ENCODE data around the gene NR3C2. TPM values are rescaled to one million over a fixed set of nuclear protein-coding genes. Genes with fewer than 3 reads are reported as not detected.

The NR3C2 gene
- total and polyA plus RNA-seq, 4 donors = 2.8 to 43.9 (median 11.5) TPM

- TF ChIP-seq, protein P1, sequence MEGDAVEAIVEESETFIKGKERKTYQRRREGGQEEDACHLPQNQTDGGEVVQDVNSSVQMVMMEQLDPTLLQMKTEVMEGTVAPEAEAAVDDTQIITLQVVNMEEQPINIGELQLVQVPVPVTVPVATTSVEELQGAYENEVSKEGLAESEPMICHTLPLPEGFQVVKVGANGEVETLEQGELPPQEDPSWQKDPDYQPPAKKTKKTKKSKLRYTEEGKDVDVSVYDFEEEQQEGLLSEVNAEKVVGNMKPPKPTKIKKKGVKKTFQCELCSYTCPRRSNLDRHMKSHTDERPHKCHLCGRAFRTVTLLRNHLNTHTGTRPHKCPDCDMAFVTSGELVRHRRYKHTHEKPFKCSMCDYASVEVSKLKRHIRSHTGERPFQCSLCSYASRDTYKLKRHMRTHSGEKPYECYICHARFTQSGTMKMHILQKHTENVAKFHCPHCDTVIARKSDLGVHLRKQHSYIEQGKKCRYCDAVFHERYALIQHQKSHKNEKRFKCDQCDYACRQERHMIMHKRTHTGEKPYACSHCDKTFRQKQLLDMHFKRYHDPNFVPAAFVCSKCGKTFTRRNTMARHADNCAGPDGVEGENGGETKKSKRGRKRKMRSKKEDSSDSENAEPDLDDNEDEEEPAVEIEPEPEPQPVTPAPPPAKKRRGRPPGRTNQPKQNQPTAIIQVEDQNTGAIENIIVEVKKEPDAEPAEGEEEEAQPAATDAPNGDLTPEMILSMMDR (IDR thresholded peaks at IDR 0.05; ENCODE audit: control extremely low read depth, extremely low read depth) = no peak
- H3K27me3 ChIP-seq (ENCODE audit: control insufficient read depth in 3 of 3, insufficient read depth in 3 of 3, low read length in 2 of 3) = no peaks in the 10 kb centered on the region
- no peak for ATAC-seq (ENCODE audit: insufficient read depth, low FRiP score)
- no peak overlapping the region for H3K4me3 ChIP-seq
- H3K4me1 ChIP-seq (ENCODE audit: control insufficient read depth in 5 of 5, insufficient read depth in 5 of 5, low read length in 5 of 5) = peaks cover 0 to 3% (median 0%) of the 10 kb centered on the region in 5 donors
- no peaks in the 10 kb centered on the region for H3K36me3 ChIP-seq (ENCODE audit: control insufficient read depth in 4 of 4, insufficient read depth in 4 of 4, low read length in 4 of 4)
- no peaks in the 10 kb centered on the region for H3K9me3 ChIP-seq (ENCODE audit: control insufficient read depth in 4 of 4, insufficient read depth in 3 of 4, low read length in 3 of 4)
- H3K9ac ChIP-seq (ENCODE audit: insufficient read depth in 1 of 2, low read length in 2 of 2) = no peak overlapping the region
- no peak for DNase-seq
- WGBS, 2 donors = 95 to 97% methylated on average over 5 of the region's 5 CpGs
- no peak overlapping the region for H3K27ac ChIP-seq (ENCODE audit: low read depth in 1 of 2, low read length in 1 of 2)
Observed at GRCh38 chr4:148173397-148174017, 268.7 kb downstream of the NR3C2 start.

DNA sequence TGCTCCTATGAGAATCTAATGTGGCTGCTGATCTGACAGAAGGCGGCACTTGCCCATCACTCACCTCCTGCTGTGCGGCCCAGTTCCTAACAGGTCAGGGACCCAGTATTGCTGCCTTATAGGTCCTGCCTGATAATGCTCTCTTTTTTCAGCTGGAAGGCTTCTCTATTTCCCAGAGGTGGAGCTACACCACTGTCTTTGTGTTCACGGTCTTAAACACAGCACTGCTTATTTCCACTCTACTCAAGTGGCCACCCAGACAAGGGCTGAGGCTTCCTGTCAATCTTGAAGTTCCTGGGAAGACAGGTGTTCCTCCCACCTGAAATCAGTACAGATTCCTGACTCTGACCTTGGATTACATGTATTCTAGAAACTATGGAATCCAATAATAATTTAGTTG is 270.6 kb downstream of the NR3C2 start:
- Histone ChIP-seq H3K36me3 (ENCODE audit: control insufficient read depth in 4 of 4, insufficient read depth in 4 of 4, low read length in 4 of 4) (no peaks in the 10 kb centered on the region), H3K4me3 (no peak overlapping the region), H3K27me3 (ENCODE audit: control insufficient read depth in 3 of 3, insufficient read depth in 3 of 3, low read length in 2 of 3) (no peaks in the 10 kb centered on the region), H3K27ac (ENCODE audit: low read depth in 1 of 2, low read length in 1 of 2) (no peak overlapping the region), H3K9ac (ENCODE audit: insufficient read depth in 1 of 2, low read length in 2 of 2) (no peak overlapping the region), H3K9me3 (ENCODE audit: control insufficient read depth in 4 of 4, insufficient read depth in 3 of 4, low read length in 3 of 4) (no peaks in the 10 kb centered on the region), H3K4me1 (ENCODE audit: control insufficient read depth in 5 of 5, insufficient read depth in 5 of 5, low read length in 5 of 5) (peaks cover 0 to 3% (median 0%) of the 10 kb centered on the region in 5 donors)
- DNase-seq = no peak
- TF ChIP-seq, protein P1 (IDR thresholded peaks at IDR 0.05; ENCODE audit: control extremely low read depth, extremely low read depth) = no peak
- no peak for ATAC-seq (ENCODE audit: insufficient read depth, low FRiP score)
- 88 to 90% methylated on average over 3 of the region's 3 CpGs for WGBS, 2 donors

GRCh38 chr4:148170408-148171365 is 271.5 kb downstream of the NR3C2 start:
- Histone ChIP-seq H3K36me3 (ENCODE audit: control insufficient read depth in 4 of 4, insufficient read depth in 4 of 4, low read length in 4 of 4) (no peaks in the 10 kb centered on the region), H3K27ac (ENCODE audit: low read depth in 1 of 2, low read length in 1 of 2) (no peak overlapping the region), H3K9me3 (ENCODE audit: control insufficient read depth in 4 of 4, insufficient read depth in 3 of 4, low read length in 3 of 4) (no peaks in the 10 kb centered on the region), H3K4me1 (ENCODE audit: control insufficient read depth in 5 of 5, insufficient read depth in 5 of 5, low read length in 5 of 5) (peaks cover 0 to 6% (median 0%) of the 10 kb centered on the region in 5 donors), H3K9ac (ENCODE audit: insufficient read depth in 1 of 2, low read length in 2 of 2) (no peak overlapping the region), H3K4me3 (no peak overlapping the region), H3K27me3 (ENCODE audit: control insufficient read depth in 3 of 3, insufficient read depth in 3 of 3, low read length in 2 of 3) (no peaks in the 10 kb centered on the region)
- WGBS, 2 donors = 71 to 80% methylated on average over 7 of the region's 7 CpGs
- DNase-seq (no peak), ATAC-seq (ENCODE audit: insufficient read depth, low FRiP score) (no peak)
- TF ChIP-seq, protein P1 (IDR thresholded peaks at IDR 0.05; ENCODE audit: control extremely low read depth, extremely low read depth) = no peak

Data from lung (tissue), 12 donors.